H1 (cell line): ENCODE results near the gene NUPR1. TPM values are rescaled to one million over a fixed set of nuclear protein-coding genes. Genes with fewer than 3 reads are reported as not detected.
"Not testable (repeated sequence)": the region's sequence is repeated elsewhere in the genome, so short reads cannot be mapped to it uniquely, and the experiment has no call there.

Experiments used
- CTCF ChIA-PET: fragments of 300-600 bp; sonication (Branson Sonifier 250); formaldehyde crosslinking; loops from one replicate; lab custom pipeline; 2021; ENCODE audit not compliant: partially characterized antibody; lab: Charles Lee
- POLR2A ChIA-PET: fragments of 300-600 bp; sonication (Branson Sonifier 250); formaldehyde crosslinking; loops from one replicate; lab custom pipeline; 2021; ENCODE audit warnings: inconsistent platforms; ENCODE audit not compliant: partially characterized antibody; lab: Charles Lee
- DNase-seq, 2 experiments: peaks; one replicate each; pipeline versions ENCODE4 v3.0.0 to v3.0.0-alpha.2; 2010 to 2022; ENCODE audit warnings: low spot score in 2 of 2, low read depth in 1 of 2, mixed read lengths in 1 of 2
- FAIRE-seq: peaks from 2 replicates; lab custom pipeline; 2011; peaks lifted over from hg19 to GRCh38; lab: Jason Lieb, UNC
- H2AFZ ChIP-seq: 2 replicates; pipeline ENCODE4 v1.8.1; 2012; ENCODE audit warnings: low read length, inconsistent platforms
- H2AK5ac ChIP-seq: 2 replicates; pipeline ENCODE4 v1.6.1; 2013; ENCODE audit warnings: low read depth, low read length
- H2BK120ac ChIP-seq: replicated peaks from 2 replicates; pipeline ENCODE3; 2013; ENCODE audit warnings: low read depth, low read length, inconsistent platforms
- H2BK12ac ChIP-seq: 2 replicates; pipeline ENCODE4 v1.6.1; 2013; ENCODE audit warnings: low read depth, low read length
- H2BK15ac ChIP-seq: 2 replicates; pipeline ENCODE4 v1.6.1; 2013; ENCODE audit warnings: low read length
- H2BK20ac ChIP-seq: 2 replicates; pipeline ENCODE4 v1.6.1; 2013; ENCODE audit warnings: low read length
- H2BK5ac ChIP-seq: 2 replicates; pipeline ENCODE4 v1.6.1; 2013; ENCODE audit warnings: low read depth, low read length
- H3K14ac ChIP-seq: 2 replicates; pipeline ENCODE4 v1.6.1; 2013; ENCODE audit warnings: inconsistent platforms; ENCODE audit not compliant: insufficient read length
- H3K18ac ChIP-seq: 2 replicates; pipeline ENCODE4 v1.6.1; 2013; ENCODE audit warnings: low read length; ENCODE audit errors: extremely low read depth
- H3K23ac ChIP-seq: 2 replicates; pipeline ENCODE4 v1.6.1; 2013; ENCODE audit warnings: inconsistent platforms; ENCODE audit not compliant: insufficient read length
- H3K23me2 ChIP-seq: 2 replicates; pipeline ENCODE4 v1.6.1; 2013; ENCODE audit warnings: low read depth, low read length
- H3K27ac ChIP-seq: 2 replicates; pipeline ENCODE4 v1.6.1; 2011; ENCODE audit warnings: low read depth, low read length, inconsistent platforms
- H3K27me3 ChIP-seq, 4 experiments: replicated peaks in 1 of 4; 1 replicate in 1 of 4; 2 replicates in 3 of 4; pipeline versions ENCODE4 v1.6.1 to v1.8.1; 2011 to 2013; ENCODE audit warnings: low read length in 3 of 4, mild to moderate bottlenecking in 3 of 4, inconsistent platforms in 2 of 4, mixed read lengths in 2 of 4, moderate library complexity in 1 of 4; ENCODE audit not compliant: control insufficient read depth in 3 of 4, insufficient read depth in 3 of 4; ENCODE audit errors: extremely low read depth in 1 of 4
- H3K36me3 ChIP-seq, 4 experiments: 2 replicates each; pipeline versions ENCODE4 v1.6.1 to v1.8.1; 2011 to 2013; ENCODE audit warnings: mild to moderate bottlenecking in 4 of 4, low read length in 3 of 4, moderate library complexity in 2 of 4, control low read depth in 1 of 4, inconsistent platforms in 1 of 4; ENCODE audit not compliant: insufficient read depth in 4 of 4, control insufficient read depth in 2 of 4
- H3K4ac ChIP-seq: replicated peaks from 2 replicates; pipeline ENCODE3; 2013; ENCODE audit warnings: low read length, low read depth, mixed read lengths, inconsistent platforms; ENCODE audit not compliant: insufficient read length
- H3K4me1 ChIP-seq, 4 experiments: replicated peaks in 1 of 4; 1 replicate in 1 of 4; 2 replicates in 3 of 4; pipeline versions ENCODE4 v1.6.1 to v1.8.1; 2011 to 2013; ENCODE audit warnings: low read length in 3 of 4, inconsistent platforms in 2 of 4, mixed read lengths in 1 of 4; ENCODE audit not compliant: insufficient read depth in 4 of 4, control insufficient read depth in 3 of 4
- H3K4me2 ChIP-seq, 2 experiments: 2 replicates each; pipeline versions ENCODE4 v1.6.1 to v1.8.1; 2011 to 2013; ENCODE audit warnings: low read depth in 2 of 2, low read length in 2 of 2, control low read depth in 1 of 2, inconsistent platforms in 1 of 2, mild to moderate bottlenecking in 1 of 2; ENCODE audit not compliant: insufficient read depth in 1 of 2
- H3K4me3 ChIP-seq, 4 experiments: fragments of 200-600, 300-600 bp in 1 of 4; sonication (generic), shearing (Covaris generic), sonication (Bioruptor Twin) in 1 of 4; 2 replicates each; pipeline versions ENCODE4 v1.5.1 to v1.8.1; 2011 to 2016; ENCODE audit warnings: low read length in 4 of 4, low read depth in 3 of 4, control low read depth in 2 of 4, inconsistent platforms in 2 of 4, mild to moderate bottlenecking in 2 of 4, mixed read lengths in 1 of 4, moderate library complexity in 1 of 4; ENCODE audit not compliant: insufficient read depth in 2 of 4; ENCODE audit errors: extremely low read depth in 1 of 4
- H3K56ac ChIP-seq: replicated peaks from 2 replicates; pipeline ENCODE3; 2013; ENCODE audit warnings: low read depth, mild to moderate bottlenecking, mixed read lengths, low read length, inconsistent platforms; ENCODE audit not compliant: insufficient read length
- H3K79me1 ChIP-seq: 2 replicates; pipeline ENCODE4 v1.6.1; 2013; ENCODE audit warnings: low read depth, low read length, control low read depth
- H3K79me2 ChIP-seq, 2 experiments: 2 replicates each; pipeline versions ENCODE4 v1.6.1 to v1.8.1; 2012 to 2013; ENCODE audit warnings: low read length in 2 of 2, mild to moderate bottlenecking in 2 of 2, inconsistent platforms in 1 of 2; ENCODE audit not compliant: insufficient read depth in 2 of 2, control insufficient read depth in 1 of 2
- H3K9ac ChIP-seq, 4 experiments: replicated peaks in 1 of 4; 1 replicate in 1 of 4; 2 replicates in 3 of 4; pipeline versions ENCODE4 v1.6.1 to v1.8.1; 2011 to 2013; ENCODE audit warnings: low read depth in 3 of 4, low read length in 3 of 4, control low read depth in 2 of 4, mild to moderate bottlenecking in 2 of 4, moderate library complexity in 2 of 4, inconsistent platforms in 1 of 4; ENCODE audit errors: extremely low read depth in 1 of 4
- H3K9me3 ChIP-seq, 2 experiments: 2 replicates each; pipeline versions ENCODE4 v1.6.1 to v1.8.1; 2012 to 2013; ENCODE audit warnings: mild to moderate bottlenecking in 2 of 2, moderate library complexity in 2 of 2, control low read depth in 1 of 2, inconsistent platforms in 1 of 2, low read depth in 1 of 2, low read length in 1 of 2, mixed read lengths in 1 of 2; ENCODE audit not compliant: insufficient read depth in 2 of 2
- H4K20me1 ChIP-seq, 2 experiments: replicated peaks in 1 of 2; 2 replicates each; pipeline versions ENCODE3 to v1.8.1; 2011 to 2013; ENCODE audit warnings: inconsistent platforms in 2 of 2, low read length in 2 of 2, mild to moderate bottlenecking in 1 of 2; ENCODE audit not compliant: insufficient read depth in 2 of 2, control insufficient read depth in 1 of 2
- H4K5ac ChIP-seq: 2 replicates; pipeline ENCODE4 v1.6.1; 2013; ENCODE audit warnings: low read length, low read depth, mixed read lengths, inconsistent platforms; ENCODE audit not compliant: insufficient read length
- H4K8ac ChIP-seq: 2 replicates; pipeline ENCODE4 v1.8.0; 2013; ENCODE audit warnings: mild to moderate bottlenecking, moderate library complexity, low read length, inconsistent platforms; ENCODE audit not compliant: insufficient read depth; ENCODE audit errors: extremely low read depth
- H4K91ac ChIP-seq: replicated peaks from 2 replicates; pipeline ENCODE3; 2013; ENCODE audit warnings: low read length, mixed read lengths, inconsistent platforms; ENCODE audit not compliant: insufficient read length
- KDM5A ChIP-seq: fragments of 200-600 bp; IDR thresholded peaks from 2 replicates; pipeline ENCODE4 v1.7.1; 2012; ENCODE audit warnings: mild to moderate bottlenecking, low read length, inconsistent platforms, mixed read lengths
- WGBS, 2 experiments: shearing (Covaris generic) in 1 of 2; methylation state at CpG; one replicate each; pipeline versions ENCODE4 v1.1.6 to v1.1.7; 2013 to 2015; ENCODE audit warnings: low lambda C conversion rate in 2 of 2, mixed read lengths in 2 of 2, inconsistent platforms in 1 of 2, low coverage in 1 of 2, missing lambda C conversion rate in 1 of 2; ENCODE audit not compliant: insufficient replicate concordance in 2 of 2, insufficient coverage in 1 of 2, insufficient read length in 1 of 2; ENCODE audit errors: extremely low coverage in 1 of 2, missing lambda C conversion rate in 1 of 2; 5-methylcytosine and 5-hydroxymethylcytosine counted together
- polyA plus RNA-seq, 7 experiments: library from polyadenylated mRNA; depleted of rRNA in 3 of 7; stranded (reverse) in 5 of 7; unstranded in 2 of 7; fragments of >200 nt in 5 of 7; fragments of 200-250 nt in 2 of 7; gene quantifications; 1 replicate in 5 of 7; 2 replicates in 1 of 7; 4 replicates in 1 of 7; pipeline versions ENCODE4 v1.2.1 to v1.2.3, GENCODE V29; 2011 to 2013; ENCODE audit warnings: missing spikeins in 2 of 7, mixed read lengths in 2 of 7
- total RNA-seq: library from RNA; stranded (reverse); fragmentation: NEBNext Ultra II Directional; extraction: Animal tissue kit (Norgen Biotek cat#: 25700); gene quantifications from 2 replicates; pipeline ENCODE4 v1.2.1, GENCODE V29; 2021

The NUPR1 gene
- total and polyA plus RNA-seq, 2 of the 8 experiments (the other 6 are each of a cell fraction or from before 2014, with no cell fraction given), result 0.17 to 0.20 TPM

DNA sequence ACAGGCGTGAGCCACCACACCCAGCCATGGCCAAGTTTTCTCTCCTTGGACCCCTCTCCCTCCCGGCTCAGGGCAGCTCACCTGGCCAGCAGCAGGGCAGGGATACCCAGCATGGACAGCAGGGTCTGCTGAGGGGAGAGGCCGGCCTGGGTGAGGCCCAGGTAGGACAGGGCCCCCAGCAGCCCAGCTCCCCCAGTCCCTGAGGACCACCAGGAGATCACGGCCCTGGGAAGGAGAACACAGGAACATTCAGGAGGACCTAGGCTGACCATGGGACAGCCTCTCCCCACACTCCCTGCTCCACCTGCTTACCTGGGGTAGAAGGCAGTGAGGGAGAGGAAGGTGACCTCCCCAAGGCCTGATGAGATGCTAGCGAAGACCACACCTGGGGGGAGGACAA lies 52.5 kb downstream of the NUPR1 start:
- Histone ChIP-seq H4K20me1 (no peaks in the 10 kb centered on the region), H3K4me3 (no peak overlapping the region), H3K36me3 (peaks cover 0 to 2% (median 0%) of the 10 kb centered on the region in 4 experiments; a peak in 2 of 8 replicates), H2BK12ac (no peak overlapping the region), H3K79me1 (no peaks in the 10 kb centered on the region), H3K27me3 (no peaks in the 10 kb centered on the region), H3K9ac (no peak overlapping the region), H2BK15ac (no peak overlapping the region), H3K9me3 (no peaks in the 10 kb centered on the region), H3K23ac (no peak overlapping the region), H3K27ac (no peak overlapping the region), H2AFZ (no peak overlapping the region), H4K5ac (no peak overlapping the region), H2BK120ac (no peak overlapping the region), H2AK5ac (no peak overlapping the region), H4K8ac (no peak overlapping the region; the same call in 1 of the 2 replicates), H4K91ac (no peak overlapping the region), H3K14ac (no peak overlapping the region), H2BK20ac (no peak overlapping the region), H2BK5ac (no peak overlapping the region), H3K4me2 (no peak overlapping the region), H3K23me2 (no peaks in the 10 kb centered on the region), H3K79me2 (no peaks in the 10 kb centered on the region), H3K4ac (no peak overlapping the region), H3K56ac (no peak overlapping the region), H3K18ac (no peak overlapping the region), H3K4me1 (no peaks in the 10 kb centered on the region)
- no peak for FAIRE-seq
- CTCF ChIA-PET, result no interaction called here
- POLR2A ChIA-PET, result no interaction called here
- no peak for TF ChIP-seq KDM5A
- WGBS, 2 experiments, result 86% methylated on average over 5 of the region's 5 CpGs; no CpG with 5 or more reads in 1 of the 2 experiments
- DNase-seq, result no peak

DNA sequence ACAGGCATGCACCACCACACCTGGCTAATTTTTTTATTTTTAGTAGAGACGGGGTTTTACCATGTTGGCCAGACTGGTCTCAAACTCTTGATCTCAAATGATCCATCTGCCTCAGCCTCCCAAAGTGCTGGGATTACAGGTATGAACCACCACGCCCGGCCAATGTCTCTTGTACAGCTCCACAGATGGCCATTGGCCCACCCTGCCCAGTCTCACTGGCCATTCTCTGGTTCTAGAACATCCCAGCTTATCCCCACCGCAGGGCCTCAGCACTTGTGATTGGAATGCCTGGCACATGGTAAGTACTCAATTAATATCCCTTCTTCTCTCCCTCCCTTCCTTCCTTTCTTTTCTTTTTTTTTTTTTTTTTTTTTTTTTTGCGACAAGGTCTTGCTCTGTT lies 55.4 kb downstream of the NUPR1 start:
- H3K36me3 ChIP-seq, CTCF ChIA-PET, H3K23me2 ChIP-seq, H2BK5ac ChIP-seq, H3K14ac ChIP-seq, H3K4me3 ChIP-seq, H3K27me3 ChIP-seq, H3K79me1 ChIP-seq, H2BK15ac ChIP-seq, POLR2A ChIA-PET, DNase-seq, H4K8ac ChIP-seq, H3K27ac ChIP-seq, H4K91ac ChIP-seq, H2AK5ac ChIP-seq, H3K79me2 ChIP-seq, H3K4ac ChIP-seq, H3K4me1 ChIP-seq, FAIRE-seq, H2BK120ac ChIP-seq, H4K20me1 ChIP-seq, H3K18ac ChIP-seq, H4K5ac ChIP-seq, H3K23ac ChIP-seq, H3K4me2 ChIP-seq, H2BK20ac ChIP-seq, H3K56ac ChIP-seq, H2BK12ac ChIP-seq, H3K9ac ChIP-seq, H2AFZ ChIP-seq, H3K9me3 ChIP-seq: not testable (repeated sequence)
- WGBS, 2 experiments, result 90% methylated on average over 4 of the region's 5 CpGs; no CpG with 5 or more reads in 1 of the 2 experiments
